LNCAP (cell line): Measurements from ENCODE around the gene ARSK.

Experiments
- TF ChIP-seq, protein P1 (sequence below): fragments of 450-650 bp; IDR thresholded peaks from 2 replicates; pipeline ENCODE4 v1.5.1; 2017; ENCODE audit warnings: mild to moderate bottlenecking

ARSK gene

DNA sequence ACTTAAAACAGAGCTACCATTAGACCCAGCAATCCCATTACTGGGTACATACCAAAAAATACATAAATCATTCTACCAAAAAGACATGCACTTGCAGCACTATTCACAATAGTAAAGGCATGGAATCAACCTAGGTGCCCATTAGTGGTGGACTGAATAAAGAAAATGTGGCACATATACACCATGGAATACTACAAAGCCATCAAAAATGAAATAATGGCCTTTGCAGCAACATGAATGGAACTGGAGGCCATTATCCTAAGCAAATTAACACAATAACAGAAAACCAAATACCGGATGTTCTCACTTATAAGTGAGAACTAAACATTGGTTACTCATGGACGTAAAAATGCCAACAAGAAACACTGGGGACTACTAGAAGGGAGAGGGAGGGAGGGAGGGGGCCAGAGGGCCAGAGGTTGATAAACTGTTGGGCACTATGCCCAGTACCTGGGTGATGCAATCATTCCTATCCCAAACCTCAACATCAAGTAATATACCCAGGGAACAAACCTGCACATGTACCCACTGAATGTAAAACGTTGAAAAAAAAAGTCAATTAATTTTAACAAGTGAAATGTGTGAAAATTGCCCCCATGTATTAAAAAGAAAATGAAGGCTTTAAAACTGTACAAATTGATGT lies 40.5 kb downstream of the ARSK start:
- TF ChIP-seq, protein P1, sequence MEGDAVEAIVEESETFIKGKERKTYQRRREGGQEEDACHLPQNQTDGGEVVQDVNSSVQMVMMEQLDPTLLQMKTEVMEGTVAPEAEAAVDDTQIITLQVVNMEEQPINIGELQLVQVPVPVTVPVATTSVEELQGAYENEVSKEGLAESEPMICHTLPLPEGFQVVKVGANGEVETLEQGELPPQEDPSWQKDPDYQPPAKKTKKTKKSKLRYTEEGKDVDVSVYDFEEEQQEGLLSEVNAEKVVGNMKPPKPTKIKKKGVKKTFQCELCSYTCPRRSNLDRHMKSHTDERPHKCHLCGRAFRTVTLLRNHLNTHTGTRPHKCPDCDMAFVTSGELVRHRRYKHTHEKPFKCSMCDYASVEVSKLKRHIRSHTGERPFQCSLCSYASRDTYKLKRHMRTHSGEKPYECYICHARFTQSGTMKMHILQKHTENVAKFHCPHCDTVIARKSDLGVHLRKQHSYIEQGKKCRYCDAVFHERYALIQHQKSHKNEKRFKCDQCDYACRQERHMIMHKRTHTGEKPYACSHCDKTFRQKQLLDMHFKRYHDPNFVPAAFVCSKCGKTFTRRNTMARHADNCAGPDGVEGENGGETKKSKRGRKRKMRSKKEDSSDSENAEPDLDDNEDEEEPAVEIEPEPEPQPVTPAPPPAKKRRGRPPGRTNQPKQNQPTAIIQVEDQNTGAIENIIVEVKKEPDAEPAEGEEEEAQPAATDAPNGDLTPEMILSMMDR: no peak

DNA sequence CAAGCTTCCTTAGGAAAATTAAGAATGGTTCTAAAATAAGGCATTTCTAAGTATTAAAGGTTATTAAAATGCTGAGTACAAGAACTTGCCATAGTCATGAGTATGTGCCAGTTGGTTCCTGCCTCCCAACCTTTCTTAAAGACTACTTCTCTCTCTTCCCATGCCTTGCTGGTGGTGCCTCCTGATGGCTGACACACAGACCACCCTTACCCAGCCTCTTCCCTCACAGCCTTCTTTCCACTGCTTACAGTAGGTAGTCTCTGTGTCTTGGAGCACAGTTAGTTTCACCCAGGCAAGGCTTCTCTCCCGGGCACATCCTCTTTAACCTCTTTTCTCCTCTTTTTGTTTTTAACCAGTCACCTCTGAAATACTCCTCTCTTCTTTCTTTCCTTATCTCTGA lies 44.4 kb downstream of the ARSK start:
- TF ChIP-seq, protein P1: no peak

DNA sequence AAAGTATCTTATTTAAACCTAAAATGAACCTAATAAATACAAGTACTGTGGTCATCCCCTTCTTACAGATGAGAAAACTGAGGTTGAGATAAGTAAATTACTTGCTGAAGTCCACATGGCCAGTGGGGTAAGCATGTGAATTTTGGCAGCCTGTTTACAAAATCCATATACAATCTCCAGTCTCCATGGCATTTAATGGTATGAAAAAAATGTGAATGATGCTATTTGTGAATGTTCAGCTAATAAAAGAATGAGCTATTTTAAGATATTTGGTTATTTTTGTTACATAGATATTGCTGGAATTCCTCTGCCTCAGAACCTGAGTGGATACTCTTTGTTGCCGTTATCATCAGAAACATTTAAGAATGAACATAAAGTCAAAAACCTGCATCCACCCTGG lies 45.7 kb downstream of the ARSK start:
- TF ChIP-seq, protein P1: no peak

DNA sequence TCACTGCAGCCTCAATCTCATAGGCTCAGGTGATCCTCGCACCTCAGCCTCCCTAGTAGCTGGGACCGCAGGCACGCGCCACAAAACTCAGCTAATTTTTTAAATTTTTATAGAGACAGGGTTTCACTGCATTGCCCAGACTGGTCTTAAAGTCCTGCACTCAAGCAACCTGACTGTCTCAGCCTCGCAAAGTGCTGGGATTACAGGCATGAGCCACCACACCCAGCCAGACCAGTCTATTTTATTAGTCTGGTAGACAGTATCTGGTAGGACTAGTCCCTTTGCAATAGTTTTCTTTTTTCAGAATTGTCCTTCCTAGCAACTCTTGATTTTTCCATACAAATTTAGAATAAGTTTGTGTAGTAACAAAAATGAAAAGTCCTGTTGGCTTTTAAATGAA lies 50.9 kb downstream of the ARSK start:
- TF ChIP-seq, protein P1: no peak

DNA sequence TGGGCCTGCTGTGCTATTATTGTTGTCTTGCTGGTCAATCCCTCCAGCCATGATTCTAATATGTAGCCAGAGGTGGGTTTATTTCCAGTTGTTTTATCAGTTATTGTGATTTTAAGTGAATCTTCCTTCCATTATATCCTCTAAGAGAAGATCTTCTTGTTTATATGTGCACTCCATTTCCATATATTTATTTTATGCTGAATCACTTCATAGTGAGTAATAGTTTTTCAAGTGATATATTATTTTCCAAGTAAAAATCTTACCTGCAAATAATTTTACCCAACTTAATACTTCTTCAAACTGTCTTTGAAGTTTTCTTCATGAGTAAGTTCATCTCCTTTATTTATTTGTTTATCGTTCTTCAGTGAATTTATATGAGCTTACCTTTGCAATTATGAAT lies 51.5 kb downstream of the ARSK start:
- TF ChIP-seq, protein P1: no peak

DNA sequence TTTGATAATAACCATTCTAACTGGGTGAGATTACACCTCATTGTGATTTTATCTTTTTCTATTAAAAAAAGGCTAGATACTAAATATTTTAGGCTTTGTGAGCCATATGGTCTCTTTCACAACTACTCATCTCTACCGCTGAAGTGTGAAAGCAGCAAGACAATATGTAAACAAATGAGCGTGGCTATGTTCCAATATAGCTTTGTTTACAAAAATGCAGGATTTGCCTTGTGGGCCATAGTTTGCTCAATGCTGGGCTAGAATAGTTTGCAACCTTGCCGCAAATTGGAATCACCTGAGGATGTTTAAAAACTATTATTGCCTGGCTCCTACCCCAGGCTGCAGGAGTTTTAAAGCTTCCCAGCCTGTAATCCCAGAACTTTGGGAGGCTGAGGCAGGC lies 54.8 kb downstream of the ARSK start:
- TF ChIP-seq, protein P1: no peak

DNA sequence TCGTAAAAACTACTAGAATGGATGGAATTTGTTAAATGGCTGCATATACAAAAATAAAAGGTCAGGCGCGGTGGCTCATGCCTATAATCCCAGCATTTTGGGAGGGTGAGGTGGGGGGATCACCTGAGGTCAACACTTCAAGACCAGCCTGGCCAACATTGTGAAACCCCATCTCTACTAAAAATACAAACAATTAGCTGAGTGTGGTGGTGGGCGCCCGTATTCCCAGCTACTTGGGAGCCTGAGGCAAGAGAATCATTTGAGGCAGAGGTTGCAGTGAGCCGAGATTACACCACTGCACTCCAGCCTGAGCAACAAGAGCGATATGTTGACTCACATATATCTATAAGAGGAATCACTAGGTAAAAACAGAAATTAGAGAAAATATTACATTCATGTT lies 55.6 kb downstream of the ARSK start:
- TF ChIP-seq, protein P1: no peak

DNA sequence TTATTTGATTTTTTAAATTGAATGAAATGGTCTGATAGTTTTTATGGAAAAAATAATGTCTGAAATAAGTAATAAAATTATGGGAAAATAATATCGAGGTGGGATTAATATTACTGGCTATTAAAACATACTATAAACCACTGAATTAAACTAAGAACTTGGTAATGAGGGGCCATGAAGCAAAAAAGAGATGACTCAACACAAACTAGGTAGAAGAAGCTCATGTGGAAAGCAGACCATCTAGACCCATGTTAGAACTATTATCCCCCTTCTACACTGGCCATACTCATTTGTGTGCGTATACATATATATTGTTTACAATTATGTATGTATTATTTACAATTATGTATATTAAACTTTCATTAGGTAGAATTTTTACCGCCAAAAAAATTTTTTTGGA lies 56.5 kb downstream of the ARSK start:
- TF ChIP-seq, protein P1: no peak
